Urothelium cell line (cell line): ENCODE results near the gene MACROD1.

Experiments
- DNase-seq: peaks from one replicate; pipeline ENCODE4 v3.0.0; 2011; ENCODE audit warnings: low spot score, mixed read lengths
- FAIRE-seq: peaks from 2 replicates; lab custom pipeline; 2011; peaks lifted over from hg19 to GRCh38; lab: Jason Lieb, UNC

Gene MACROD1

DNA sequence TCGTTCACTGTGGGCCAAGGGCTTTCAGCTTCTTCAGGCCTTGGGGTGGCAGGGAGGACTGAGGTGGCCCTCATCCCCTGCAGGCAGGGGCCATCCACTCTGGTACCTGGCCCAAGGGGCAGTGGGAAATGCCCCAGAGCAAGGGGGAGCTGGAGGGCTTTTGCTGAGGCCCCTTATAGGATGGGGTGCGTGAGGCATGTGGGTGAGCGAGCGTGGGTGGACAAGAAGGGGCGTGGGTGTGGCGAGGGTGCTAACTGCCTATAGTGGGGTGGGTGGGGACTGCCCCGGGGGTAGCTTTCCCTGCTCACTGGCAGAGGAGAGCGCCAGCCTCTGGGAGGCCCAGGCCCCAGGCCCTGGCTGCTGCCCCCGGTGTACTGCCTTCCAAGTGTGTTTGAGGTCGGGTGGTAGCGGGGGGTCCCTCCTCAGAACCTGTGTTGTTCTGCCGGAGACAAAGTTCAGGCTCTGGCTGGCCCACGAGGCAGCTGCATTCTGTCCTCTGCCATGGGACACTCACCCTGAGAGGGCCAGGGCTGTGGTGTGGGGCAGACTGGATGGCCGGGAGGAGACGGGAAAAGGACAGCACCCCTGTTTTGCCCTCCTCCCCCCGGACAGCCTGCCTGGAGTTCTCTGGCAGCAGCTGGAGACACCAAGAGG is 126.8 kb downstream of the MACROD1 start:
- DNase-seq (no peak), FAIRE-seq (no peak)

GRCh38 chr11:64038500-64038899 is 127.4 kb downstream of the MACROD1 start:
- no peak for DNase-seq
- FAIRE-seq = no peak

- DNase-seq (no peak), FAIRE-seq (no peak)
Measured at GRCh38 chr11:64037027-64037634, 128.8 kb downstream of the MACROD1 start.

DNA sequence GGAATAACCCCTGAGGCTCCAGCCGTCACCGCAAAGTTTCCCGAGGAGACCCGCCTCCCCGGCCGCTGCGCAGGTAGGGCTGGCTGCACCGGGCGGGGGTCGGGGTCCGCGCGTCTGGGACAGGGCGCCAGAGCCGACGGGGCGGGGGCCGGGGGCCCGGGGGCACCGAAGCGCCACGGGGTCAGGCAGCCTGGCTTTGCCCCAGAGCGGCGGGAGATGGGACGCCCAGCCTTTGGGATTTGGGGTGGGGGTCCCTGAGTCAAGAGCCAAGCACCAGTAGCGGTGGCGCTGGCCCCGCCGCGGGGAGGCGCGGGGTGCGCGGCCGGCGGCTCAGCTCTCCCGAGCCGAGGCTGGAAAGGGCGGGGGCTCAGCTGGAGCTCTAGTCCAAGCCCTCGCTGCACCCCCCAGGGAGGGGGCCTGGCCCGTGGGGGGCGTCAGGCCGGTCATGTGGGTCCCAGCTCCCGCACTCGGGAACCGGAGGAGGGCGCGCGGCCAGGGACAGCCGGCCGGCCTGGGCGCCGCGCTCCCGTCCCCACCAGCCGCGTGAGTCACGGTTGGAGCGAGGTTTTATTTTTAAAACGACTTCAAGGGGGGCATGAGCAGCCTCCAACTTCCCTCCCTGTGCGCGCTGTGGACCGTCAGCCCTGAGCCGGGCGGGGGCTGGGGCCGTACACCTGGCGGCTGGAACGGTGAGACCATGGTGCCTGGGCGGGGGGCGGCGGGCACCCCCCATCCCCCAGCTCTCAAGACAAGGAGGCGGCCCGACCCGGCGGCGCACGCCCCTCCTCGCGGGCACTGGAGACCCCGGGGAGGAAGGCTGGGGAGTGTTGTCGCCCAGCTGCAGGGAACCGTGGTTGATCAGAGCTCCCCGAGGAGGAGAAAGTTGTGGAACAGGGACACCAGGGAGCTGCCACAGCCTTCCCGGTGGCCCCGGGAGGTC is 129.6 kb downstream of the MACROD1 start:
- DNase-seq (peak; percentile 66), FAIRE-seq (no peak)

DNA sequence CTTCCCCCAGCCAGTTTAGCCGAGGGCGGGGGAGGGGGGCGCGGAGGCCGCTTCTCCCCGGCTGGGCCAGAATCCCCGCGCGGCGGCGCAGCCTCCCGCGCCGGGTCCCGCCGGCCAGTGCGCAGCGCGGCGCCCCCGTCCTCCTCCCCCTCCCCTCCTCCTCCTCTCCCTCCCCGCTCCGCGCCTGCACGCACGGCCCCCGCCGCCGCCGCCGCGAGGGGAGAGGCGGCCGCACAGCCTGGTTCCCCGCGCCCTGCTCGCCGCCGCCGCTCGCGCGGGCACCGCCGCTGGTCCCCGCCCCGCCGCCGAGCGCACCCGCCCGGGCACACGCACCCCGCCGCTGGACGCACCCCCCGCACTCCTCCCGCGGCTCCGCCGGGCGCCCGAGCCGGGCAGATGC is 130.3 kb downstream of the MACROD1 start, which contains the start of gene FLRT1:
Gene FLRT1 (plus strand): TSS at position 356 of the 400 bp plus-strand sequence. CDS start 80,337 bp downstream, outside the sequence.
- FAIRE-seq = no peak
- DNase-seq = peak; percentile 24

GRCh38 chr11:64035081-64035524 is 130.8 kb downstream of the MACROD1 start:
- DNase-seq (no peak), FAIRE-seq (no peak)

- DNase-seq = no peak
- FAIRE-seq = no peak
Measured at GRCh38 chr11:64034411-64034811, 131.5 kb downstream of the MACROD1 start.

DNA sequence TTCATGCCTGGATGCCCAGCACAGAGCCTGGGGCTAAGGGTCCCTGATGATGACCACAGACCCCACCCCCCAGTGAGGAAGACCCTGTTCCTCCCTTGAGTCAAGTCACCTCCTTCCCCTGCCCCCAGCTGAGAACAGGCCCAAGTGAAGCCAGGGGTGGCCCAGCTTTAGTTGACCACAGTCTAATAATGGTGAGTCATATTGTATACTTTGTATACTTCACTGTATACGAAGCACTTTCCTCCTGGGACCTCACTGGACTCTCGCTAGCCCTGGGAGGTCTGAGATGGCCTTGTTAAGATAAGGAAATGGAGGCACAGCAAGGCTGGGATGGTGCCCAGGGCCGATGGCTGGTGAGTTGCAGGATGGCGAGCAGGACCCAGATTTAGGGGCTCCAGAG is 133.9 kb downstream of the MACROD1 start:
- FAIRE-seq = no peak
- DNase-seq = no peak

- no peak for DNase-seq
- no peak for FAIRE-seq
Measured at GRCh38 chr11:64031001-64031400, 134.9 kb downstream of the MACROD1 start.

DNA sequence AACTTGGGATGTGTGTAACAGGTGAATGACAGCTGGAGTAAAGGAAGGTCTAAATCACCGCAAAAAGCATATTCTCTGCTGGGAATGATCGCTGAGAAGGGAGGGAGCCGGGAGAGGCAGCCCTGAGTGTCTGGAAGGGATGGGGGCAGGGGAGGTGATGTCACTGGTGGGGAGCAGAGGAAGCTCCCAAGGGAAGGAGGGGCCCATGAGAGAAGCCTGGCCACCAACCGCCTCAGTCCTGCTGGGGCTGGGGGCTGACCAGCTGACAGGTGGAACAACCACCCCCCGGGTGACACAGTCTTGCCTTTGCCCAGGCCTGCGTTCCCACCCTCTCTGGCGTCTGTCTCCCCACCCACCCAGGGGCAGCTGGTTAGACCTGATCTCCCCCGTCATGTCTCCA is 136.1 kb downstream of the MACROD1 start:
- DNase-seq (no peak), FAIRE-seq (no peak)

GRCh38 chr11:64028398-64029115 is 137.4 kb downstream of the MACROD1 start:
- peak; percentile 38 for DNase-seq
- FAIRE-seq = no peak

DNA sequence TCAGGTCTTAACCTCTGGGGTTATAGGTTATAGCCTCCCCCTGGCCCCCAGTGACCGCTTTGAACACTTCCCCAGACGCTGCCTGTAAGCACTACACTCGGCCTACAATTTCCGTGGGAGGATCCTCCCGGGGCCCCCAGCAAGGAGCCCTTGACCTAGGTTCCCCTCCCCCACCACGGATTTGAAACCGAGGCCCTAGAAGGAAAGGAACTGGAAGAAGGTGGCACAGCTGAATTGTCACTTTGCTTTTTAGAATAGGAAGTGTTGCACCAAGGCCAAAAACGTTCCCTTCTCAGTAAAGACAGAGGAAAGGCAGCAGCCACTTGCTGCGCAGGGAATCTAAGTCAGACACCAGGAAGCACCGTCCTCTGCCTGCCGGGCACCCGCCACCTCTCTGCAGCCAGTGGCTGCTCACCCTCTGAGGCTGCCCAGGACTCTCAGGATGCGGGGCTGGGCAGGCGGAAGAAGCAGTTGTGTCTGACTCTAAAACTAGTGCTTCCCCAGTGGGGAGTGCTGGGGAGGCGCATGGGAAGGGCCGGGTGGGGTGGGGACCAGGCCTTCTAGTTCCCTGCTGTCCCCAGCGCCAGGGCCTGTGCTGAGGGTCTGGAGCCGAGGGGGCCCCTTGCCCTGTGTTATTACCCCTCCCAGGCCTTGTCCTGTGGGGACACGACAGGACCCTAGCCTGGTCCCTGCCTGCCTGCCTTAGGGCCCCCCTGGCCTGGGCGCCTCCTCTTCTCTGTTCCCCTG is 138.1 kb downstream of the MACROD1 start:
- FAIRE-seq (no peak), DNase-seq (no peak)

DNA sequence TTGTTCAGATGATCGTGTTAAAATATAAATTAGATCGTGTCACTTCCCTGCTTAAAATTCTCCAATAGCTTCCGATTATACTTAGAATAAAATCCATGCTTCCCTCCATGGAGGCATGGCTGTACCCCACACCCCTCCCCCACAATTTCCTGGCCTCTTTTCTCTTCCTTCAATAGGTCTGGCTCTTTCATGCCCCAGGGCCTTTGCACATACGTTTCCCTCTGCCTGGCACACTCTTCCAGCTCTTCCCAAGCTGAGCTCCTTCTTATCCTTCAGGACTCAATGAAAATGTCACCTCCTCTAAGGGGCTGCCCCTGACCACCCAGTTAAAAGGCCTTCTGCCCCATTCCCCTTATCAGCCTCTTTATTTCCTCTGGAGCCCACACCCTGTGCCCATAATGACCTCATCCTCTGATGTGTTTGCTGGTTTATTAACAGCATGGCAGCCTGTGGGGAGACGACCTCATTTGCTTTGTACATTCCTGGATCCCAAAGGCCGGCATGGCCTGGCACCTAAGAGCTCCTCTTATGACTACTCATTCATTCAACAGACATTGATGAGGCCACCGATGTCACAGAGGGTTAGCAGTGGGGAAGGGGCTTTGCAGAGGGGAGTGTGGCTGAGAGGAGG is 139.2 kb downstream of the MACROD1 start:
- DNase-seq (no peak), FAIRE-seq (no peak)

DNA sequence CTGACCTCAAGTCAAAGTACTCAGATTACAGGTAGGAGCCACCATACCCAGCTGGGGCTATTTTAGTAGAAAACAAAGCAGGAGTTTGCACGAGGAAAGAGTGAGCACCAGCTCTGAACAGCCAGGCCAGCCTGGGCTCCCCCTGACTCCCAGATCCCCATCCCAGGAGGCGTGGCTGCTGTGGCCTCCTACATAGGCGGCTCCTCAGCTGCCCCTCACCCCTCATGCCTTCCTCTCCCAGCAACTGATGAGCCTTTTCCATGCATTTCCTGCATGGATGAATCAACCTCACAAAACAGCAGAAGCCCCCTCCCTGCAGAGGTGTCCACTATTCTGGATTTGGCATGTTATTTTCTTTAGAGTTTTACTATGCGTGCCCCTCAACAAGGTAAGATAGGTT is 140.7 kb downstream of the MACROD1 start:
- DNase-seq = no peak
- FAIRE-seq = no peak

GRCh38 chr11:64023712-64024710 is 141.9 kb downstream of the MACROD1 start:
- FAIRE-seq (no peak), DNase-seq (no peak)

DNA sequence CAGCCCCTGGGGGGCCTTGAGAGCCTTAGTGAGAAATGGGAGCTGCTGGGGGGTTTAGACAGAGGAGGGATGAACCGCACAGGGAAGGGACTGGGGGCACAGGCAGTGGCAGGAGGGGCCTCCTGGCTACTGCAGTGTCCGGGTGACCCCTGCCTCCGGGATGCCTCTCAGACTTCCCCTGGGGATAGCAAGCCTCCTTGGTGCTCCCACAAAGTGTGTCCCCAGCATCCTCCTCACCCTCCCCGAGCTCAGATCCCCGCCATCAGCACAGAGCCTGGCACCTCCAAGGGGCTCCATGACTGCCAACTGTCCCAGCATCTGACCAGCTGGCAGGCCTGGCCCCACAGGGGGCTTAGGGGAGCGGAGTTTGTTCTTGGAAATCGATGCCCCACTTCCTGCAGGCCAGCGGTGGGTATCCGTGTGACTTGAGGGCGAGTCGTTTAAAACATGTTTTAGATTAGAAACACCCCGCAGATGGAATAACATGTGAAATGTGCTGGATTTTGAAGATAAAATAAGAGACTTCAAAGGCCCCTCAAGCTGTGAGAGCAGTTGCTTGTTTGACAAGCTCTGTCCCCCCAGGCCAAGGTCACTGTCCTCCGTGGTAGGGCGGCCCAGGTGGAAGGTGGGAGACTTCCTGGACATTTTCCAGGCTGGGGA is 143.7 kb downstream of the MACROD1 start:
- FAIRE-seq (no peak), DNase-seq (no peak)

DNA sequence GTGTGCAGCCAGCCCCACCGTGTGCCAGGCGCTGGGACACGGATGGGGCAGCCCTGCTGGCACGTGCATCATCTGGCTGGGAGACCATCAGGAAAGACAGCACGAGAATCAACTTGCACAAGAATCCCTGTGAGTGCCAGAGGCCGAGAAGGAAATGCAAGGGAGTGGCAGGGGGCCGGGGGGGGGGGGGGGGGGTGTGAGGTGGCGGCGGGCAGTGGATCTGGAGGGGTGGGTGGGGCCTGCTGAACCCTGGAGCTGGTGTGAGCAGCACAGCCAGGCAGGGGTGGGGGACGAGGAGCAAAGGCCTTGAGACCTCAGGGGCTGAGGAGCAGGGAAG is 144.2 kb downstream of the MACROD1 start:
- no peak for DNase-seq
- no peak for FAIRE-seq
